Measurements from ENCODE around the gene IGF1.

The IGF1 gene

DNA sequence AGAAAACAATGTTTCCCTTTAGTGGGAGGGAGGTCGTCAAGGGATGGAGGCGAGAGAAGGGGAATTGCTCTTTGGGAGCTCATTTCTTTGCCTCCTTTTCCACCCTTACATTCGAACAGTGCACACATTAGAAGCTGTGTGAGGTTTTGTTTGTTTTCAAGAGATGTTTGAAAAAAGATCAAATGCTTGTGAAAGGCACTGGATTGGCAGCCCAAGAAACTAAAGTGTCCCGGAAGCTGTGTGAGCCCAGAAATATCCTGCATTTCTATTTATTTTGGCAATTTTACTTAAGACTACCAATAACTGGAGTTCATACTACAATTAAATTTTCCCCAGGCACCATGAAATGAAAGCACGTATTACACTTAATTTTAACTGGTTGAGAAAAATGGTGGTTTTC is 67.0 kb downstream of the IGF1 start:
- TF ChIP-seq, protein P1, sequence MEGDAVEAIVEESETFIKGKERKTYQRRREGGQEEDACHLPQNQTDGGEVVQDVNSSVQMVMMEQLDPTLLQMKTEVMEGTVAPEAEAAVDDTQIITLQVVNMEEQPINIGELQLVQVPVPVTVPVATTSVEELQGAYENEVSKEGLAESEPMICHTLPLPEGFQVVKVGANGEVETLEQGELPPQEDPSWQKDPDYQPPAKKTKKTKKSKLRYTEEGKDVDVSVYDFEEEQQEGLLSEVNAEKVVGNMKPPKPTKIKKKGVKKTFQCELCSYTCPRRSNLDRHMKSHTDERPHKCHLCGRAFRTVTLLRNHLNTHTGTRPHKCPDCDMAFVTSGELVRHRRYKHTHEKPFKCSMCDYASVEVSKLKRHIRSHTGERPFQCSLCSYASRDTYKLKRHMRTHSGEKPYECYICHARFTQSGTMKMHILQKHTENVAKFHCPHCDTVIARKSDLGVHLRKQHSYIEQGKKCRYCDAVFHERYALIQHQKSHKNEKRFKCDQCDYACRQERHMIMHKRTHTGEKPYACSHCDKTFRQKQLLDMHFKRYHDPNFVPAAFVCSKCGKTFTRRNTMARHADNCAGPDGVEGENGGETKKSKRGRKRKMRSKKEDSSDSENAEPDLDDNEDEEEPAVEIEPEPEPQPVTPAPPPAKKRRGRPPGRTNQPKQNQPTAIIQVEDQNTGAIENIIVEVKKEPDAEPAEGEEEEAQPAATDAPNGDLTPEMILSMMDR (IDR thresholded peaks at IDR 0.05; ENCODE audit: low read depth, low read length), result no peak
- no peak overlapping the region for H3K4me3 ChIP-seq (replicated peaks in 1 of 2; ENCODE audit: low read depth in 2 of 2, low read length in 2 of 2)
- no peak for DNase-seq (ENCODE audit: low read depth in 2 of 2)

DNA sequence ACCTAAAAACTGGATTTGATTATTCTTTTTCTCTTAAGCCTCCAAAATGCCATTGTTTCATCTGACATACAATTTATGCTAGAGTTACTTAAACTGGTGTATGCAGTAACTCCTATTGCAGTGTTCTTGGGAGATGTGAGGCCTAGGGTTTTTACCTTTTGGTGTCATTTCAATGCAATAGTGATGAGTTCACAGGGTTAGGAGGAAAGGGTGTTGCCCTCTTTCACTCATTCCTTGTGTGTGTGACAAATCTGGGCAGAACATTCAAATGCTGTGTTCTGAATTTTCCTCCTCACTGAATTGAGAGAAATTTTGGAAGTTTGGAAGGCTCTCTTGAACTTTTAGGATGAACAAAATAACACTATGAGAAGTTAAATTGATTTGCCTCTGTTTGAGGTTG is 69.9 kb downstream of the IGF1 start:
- TF ChIP-seq, protein P1 (IDR thresholded peaks at IDR 0.05; ENCODE audit: low read depth, low read length), result no peak
- H3K4me3 ChIP-seq (replicated peaks in 1 of 2; ENCODE audit: low read depth in 2 of 2, low read length in 2 of 2), result no peak overlapping the region
- DNase-seq (ENCODE audit: low read depth in 2 of 2), result no peak

DNA sequence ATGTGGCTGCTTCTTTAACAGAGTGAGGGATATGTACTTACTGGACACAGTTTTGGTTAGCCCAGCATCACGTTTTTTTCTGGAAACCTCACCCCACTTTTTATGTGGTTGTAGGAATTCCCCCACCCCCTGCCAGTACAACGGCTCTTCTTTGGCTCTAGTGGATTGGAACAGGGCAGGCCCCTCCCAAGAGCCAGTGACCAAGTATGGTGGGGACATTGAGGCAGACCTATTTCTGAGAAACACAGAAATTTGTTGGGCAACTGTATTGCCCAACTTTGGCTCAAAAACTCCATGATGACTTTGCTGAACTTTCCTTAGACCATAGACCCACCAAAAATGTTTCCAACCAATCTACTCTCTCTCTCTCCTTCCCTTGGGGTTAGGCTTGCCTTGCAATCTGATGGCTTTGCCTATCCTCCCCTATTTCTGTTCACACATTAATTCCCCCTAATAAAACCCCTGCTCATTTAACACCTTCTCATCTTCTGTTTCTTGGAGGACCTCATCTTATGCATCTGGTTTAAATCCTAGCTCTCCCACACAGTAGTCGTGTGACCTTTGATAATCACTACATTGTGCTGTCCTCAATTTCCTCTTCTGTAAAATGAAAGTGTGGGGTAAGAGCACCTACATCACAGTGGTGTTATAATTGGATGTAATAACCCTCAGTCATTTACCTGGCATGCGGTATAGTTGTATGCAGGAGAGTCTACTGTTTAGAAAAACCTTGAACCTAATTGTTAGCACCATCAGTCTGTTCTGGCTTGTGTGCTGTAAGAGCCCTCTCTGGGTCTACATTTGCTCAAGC is 71.7 kb downstream of the IGF1 start:
- TF ChIP-seq, protein P1 (IDR thresholded peaks at IDR 0.05; ENCODE audit: low read depth, low read length), result no peak
- no peak for DNase-seq (ENCODE audit: low read depth in 2 of 2)

DNA sequence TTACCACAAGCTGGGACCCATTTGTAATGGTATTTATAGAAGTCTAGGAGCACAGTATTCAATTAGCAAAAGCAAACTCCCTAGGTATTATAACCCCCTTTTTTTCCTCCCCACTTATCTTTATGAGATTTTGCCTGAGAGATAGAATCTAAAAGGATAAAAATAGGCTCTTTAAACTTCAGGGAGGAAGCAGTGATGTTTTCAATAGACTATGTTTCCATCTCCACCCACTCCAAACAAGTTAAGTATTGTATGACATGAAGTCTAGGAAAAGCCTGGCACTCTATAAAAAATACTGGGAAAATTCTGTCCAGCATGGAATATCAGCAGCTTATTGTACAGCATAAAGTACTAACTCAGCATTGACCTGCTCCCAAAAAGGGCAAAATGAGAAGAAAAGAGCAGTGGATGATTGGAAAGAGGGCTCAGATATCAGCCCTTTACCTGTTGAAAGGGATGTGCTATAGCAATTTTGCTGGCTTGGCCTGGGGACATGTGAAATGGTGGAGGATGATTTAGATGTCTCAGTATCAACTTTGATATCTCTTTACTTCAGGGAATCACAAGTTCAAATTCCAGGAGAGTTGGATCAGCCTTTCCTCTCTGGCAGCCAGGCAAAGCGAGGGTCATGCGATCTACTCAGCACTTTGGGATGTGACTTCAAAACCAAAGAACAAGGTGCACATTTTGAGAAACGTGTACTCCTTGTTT is 72.4 kb downstream of the IGF1 start:
- no peak for DNase-seq (ENCODE audit: low read depth in 2 of 2)
- no peak overlapping the region for H3K4me3 ChIP-seq (replicated peaks in 1 of 2; ENCODE audit: low read depth in 2 of 2, low read length in 2 of 2)
- TF ChIP-seq, protein P1 (IDR thresholded peaks at IDR 0.05; ENCODE audit: low read depth, low read length), result no peak

More for the DNA sequence above, 71.7 kb downstream of the IGF1 start:
- H3K4me3 ChIP-seq (replicated peaks in 1 of 2; ENCODE audit: low read depth in 2 of 2, low read length in 2 of 2), result no peak overlapping the region

DNA sequence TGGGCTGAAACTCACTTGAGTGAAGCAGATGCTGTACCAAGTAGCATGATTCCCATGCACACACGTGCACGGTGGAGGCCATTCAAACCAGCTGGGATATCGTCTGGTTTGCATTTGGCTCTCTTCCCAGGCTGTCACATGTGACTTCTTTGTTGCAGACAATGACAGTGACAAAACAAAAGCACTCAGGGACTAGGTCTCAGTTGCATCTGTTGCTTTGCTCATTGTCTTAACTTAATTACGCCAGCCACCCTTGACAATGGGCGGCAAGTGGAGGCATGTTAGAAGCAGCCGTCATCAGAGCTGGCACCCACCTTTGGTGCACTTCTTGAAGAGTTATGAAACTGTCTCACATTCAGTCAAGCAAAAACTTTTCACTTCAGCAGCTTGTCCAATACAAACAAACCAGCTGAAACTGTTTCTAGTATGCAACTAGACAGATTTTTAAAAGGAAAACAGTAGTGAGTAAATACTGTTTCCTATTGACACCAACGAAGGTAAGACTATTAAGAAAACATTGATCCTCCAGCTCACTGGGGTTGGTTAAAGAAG is 74.3 kb downstream of the IGF1 start:
- TF ChIP-seq, protein P1 (IDR thresholded peaks at IDR 0.05; ENCODE audit: low read depth, low read length), result no peak
- DNase-seq (ENCODE audit: low read depth in 2 of 2), result peak; percentile 11 to 25
- H3K4me3 ChIP-seq (replicated peaks in 1 of 2; ENCODE audit: low read depth in 2 of 2, low read length in 2 of 2), result no peak overlapping the region

DNA sequence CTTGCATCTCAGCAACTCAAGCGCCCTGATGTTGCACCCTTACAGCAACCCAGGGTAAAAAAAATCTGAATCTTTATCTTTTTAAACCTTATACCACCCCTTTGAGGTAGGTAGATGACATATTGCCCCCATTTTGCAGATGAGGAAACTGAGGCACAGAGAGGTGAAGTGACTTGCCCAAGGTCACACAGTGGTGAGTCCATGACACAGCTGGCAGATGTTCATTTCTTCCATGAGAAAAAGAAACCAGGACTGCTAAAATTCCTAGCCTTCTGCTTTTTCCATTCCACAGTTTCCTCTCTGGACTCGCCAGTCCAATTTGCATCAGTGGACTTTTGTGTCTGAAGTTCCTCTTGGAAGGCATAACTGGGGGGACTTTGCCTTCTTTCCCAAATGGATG is 79.3 kb downstream of the IGF1 start:
- no peak for DNase-seq (ENCODE audit: low read depth in 2 of 2)
- TF ChIP-seq, protein P1 (IDR thresholded peaks at IDR 0.05; ENCODE audit: low read depth, low read length), result no peak
- no peak overlapping the region for H3K4me3 ChIP-seq (replicated peaks in 1 of 2; ENCODE audit: low read depth in 2 of 2, low read length in 2 of 2)

Measured in cardiac fibroblast (primary cell).